ENCODE measurements around the gene CFAP299.

The CFAP299 gene

GRCh38 chr4:80839281-80839680, 503.8 kb downstream of the CFAP299 start:
- DNase-seq (ENCODE audit: low spot score) = no peak

- no peak for DNase-seq (ENCODE audit: low spot score)
These were observed 504.3 kb downstream of the CFAP299 start for GRCh38 chr4:80839792-80840191.

GRCh38 chr4:80840396-80840795, 504.9 kb downstream of the CFAP299 start:
- DNase-seq (ENCODE audit: low spot score) = no peak

DNA sequence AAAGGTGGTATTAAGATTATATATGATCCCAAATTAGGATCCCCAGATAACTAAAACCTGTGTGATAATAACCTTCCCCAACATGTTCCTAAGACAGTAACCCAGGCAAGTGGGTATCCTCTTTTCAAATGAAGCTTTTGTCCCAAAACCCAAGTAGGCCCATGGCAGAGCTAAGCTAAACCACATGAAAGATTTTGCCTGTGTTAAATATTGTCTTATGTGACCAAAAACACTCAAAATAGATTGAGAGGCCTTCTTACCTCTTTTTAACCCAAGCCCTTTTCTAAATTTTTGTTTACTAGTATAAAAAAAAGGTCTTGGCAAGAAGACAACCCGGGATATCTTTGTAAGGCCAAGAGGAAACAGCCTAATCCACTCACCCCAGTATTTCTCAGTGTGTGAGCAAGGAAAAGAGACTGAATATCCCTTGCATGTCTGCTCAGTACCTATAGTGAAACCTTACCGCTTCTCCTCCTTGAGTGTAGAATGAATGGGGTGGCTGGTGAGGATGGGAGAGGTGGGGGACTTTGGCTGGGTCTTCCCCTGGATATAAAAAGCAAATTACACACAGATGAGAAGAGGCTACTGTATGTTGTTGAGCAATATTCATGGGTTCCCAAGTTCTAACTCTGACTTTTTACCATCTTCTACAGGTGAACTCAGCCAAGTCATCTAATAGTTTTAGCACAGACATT, 506.2 kb downstream of the CFAP299 start:
- DNase-seq (ENCODE audit: low spot score) = no peak

GRCh38 chr4:80846210-80846609, 510.7 kb downstream of the CFAP299 start:
- DNase-seq (ENCODE audit: low spot score) = no peak

DNA sequence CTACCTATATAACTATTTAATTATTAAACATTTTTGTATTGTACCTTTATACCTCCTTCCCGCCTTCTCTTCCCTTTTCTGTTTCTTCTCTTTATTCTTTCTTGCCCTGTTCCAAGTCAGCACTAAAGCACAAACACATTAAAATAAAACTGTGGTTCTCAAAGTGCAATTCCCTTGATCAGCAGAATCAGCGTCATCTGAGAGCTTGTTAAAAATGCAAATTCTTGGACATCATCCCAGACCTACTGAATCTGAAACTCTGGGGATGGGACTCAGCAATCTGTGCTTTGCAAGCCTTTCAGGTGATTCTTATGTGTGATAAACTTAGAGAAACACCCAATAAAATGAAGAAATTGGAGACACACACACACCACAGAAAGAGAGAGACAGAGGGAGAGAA, 516.5 kb downstream of the CFAP299 start:
- DNase-seq (ENCODE audit: low spot score) = no peak

GRCh38 chr4:80873571-80873970, 538.0 kb downstream of the CFAP299 start:
- DNase-seq (ENCODE audit: low spot score) = no peak

GRCh38 chr4:80874979-80875378, 539.4 kb downstream of the CFAP299 start:
- DNase-seq (ENCODE audit: low spot score) = no peak

- no peak for DNase-seq (ENCODE audit: low spot score)
These were observed 540.1 kb downstream of the CFAP299 start for GRCh38 chr4:80875642-80876041.

DNA sequence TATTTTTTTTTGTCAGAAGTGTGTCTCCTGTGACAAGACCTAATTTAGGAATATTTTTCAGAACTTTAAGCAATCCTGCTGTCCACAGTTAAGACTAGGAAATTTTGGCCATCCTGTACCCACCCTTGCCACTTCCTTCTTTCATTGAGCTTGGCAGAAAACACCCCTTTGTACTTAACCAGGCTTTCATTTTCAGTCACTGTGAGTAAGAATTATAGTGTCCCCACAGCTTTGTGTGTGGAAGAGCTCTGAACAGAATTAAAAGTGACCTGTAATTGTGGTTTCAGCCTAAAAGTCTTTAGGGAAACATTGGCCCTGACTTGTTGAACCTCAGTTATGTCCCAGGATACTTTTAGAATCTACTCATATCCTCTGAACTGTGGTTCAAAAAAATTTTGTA, 541.3 kb downstream of the CFAP299 start:
- no peak for DNase-seq (ENCODE audit: low spot score)

DNA sequence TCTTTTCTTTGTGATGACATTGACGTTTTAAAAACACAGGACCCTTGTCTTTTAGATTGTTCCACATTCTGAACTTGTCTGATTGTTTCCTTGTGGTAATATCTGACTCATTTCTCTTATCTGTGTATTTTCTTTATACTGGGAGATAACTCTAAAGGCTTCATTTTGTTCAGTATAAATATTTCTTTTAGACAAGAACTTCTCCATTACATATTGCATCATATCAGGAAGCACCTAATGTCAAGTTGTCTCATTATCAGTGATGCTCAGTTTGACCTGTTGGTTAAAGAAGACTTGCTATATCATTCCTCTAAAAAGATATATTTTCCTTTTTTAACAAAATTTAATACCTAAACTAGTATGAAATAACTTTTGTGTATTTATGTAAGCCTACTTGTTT, 542.7 kb downstream of the CFAP299 start:
- no peak for DNase-seq (ENCODE audit: low spot score)

DNA sequence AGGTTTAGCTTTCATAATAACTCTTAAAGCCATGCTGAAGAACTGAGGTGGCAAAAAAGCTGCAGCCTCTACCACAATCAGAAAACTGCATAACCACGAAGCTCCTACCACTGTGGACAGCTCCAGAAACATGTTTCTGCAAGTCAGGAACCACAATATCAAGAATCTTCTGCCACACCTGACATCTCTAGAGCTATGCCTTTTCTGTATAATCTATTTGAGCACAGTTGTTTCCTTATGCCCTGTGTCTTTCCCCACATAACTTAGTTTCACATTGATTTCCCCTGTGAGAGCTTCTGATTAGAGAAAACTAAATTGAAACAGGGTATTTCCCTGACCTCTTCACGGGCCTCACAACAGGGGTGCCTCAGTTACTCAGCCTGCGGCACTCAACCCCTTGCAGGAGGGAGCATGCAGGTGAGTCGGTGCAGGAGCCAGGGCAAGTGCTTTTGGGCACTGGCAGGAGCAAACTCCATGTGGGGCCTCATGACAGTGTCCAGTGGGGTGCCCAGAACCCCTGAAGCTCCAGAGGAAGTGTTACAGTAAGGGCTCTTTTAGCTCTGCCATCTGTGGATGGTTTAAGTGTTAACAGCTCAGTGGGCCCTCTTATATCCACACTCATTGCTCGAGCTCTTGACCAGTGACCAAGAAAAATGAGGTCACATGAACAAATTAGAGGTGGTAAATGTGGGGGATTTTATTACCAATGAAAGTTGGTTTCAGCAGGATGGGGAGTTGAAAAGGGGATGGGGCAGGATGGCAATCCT, 562.2 kb downstream of the CFAP299 start:
- DNase-seq (ENCODE audit: low spot score) = no peak

DNA sequence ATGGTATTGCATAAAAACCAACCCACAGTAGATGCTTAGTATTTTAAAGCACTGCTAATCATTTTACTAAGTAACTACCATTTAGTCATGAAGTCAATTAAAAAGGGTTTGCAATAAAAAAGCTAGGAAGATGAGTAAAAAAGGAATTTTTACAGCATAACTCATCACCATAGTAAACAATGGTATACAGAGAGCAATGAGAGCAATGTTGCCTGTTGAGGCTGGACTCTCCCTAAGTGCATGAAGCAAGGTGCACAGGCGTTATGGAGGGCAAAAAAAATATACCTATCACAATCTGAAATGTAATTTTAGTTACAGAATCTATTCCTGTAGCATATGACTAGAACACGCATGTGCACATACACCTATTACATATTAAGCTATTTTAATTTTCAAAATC, 565.4 kb downstream of the CFAP299 start:
- no peak for DNase-seq (ENCODE audit: low spot score)

GRCh38 chr4:80903020-80903419, 567.5 kb downstream of the CFAP299 start:
- DNase-seq (ENCODE audit: low spot score) = no peak

DNA sequence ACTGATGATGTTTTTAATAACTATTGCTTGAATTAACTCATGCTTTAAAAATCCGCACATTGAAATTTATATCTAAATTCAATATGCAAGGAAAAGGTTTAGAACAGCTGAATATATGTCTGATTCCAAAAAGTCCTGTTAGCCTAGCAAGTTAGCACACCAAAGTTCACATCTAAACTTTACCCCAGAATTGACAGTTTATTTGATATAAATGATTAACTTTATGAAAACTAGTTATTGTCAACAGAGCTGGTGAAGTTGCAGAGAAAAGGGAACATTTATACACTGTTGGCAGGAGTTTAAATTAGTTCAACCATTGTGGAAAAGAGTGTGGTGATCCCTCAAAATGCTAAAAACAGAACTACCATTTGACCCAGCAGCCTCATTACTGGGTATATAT, 574.4 kb downstream of the CFAP299 start:
- no peak for DNase-seq (ENCODE audit: low spot score)

DNA sequence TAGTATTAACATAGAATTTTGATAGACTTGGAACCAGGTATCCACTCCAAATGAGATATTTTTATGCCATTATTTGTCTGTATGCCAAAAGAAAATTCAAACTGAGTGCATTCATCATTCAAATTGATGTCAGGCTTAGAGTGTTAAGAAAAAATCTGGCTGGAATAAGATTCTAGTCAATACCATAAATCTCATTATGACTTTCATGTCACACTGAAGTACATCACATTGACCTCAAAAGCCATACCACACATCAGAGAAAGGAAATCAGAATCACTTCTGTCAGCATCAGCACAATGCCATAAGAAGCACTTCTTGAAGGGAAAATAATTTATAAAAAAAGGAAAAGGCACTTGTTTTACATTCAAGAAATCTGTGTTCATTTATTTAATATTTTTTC, 575.9 kb downstream of the CFAP299 start:
- DNase-seq (ENCODE audit: low spot score) = no peak

GRCh38 chr4:80912350-80912749, 576.8 kb downstream of the CFAP299 start:
- no peak for DNase-seq (ENCODE audit: low spot score)

DNA sequence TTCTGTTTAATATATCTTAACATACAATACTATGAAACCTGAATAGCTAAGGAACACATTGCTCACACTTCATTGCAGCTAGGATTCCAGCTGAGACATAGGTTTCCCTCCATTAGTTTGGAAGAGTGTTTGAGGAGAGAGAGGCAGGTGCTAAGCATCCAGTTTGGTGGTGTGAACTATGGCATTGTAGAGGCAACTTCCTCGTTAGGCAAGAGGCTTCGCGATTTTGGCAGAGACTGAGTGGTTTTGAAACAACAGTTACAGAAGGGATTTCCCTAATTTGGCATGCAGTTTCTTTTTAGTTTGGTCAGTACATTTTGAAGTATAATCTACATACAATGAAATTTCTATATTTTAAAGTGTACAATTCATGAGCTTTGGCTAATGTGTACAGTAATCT, 577.9 kb downstream of the CFAP299 start:
- DNase-seq (ENCODE audit: low spot score) = no peak

- no peak for DNase-seq (ENCODE audit: low spot score)
These were observed 581.2 kb downstream of the CFAP299 start for GRCh38 chr4:80916770-80917169.

GRCh38 chr4:80918004-80918403, 582.5 kb downstream of the CFAP299 start:
- no peak for DNase-seq (ENCODE audit: low spot score)

DNA sequence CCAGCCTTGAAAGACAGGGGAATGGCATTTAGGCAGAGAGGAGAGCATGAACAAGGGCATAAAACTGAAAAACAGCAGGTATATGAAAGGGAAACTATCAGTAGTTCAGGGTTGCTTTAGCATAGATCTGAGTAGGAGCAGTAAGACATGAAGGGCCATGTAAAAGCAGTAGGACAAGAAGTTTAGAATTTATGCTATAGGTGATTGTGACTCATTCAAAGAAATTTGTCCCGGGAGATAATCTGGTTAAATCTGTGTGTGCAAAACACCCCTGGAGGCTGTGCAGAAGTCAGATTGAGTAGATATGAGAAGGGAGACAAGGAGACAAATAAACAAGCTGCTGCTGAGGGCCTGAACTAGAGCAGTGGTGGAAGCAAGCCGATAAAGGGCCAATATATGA, 585.9 kb downstream of the CFAP299 start:
- DNase-seq (ENCODE audit: low spot score) = no peak

GRCh38 chr4:80922941-80923340, 587.4 kb downstream of the CFAP299 start:
- DNase-seq (ENCODE audit: low spot score) = no peak

DNA sequence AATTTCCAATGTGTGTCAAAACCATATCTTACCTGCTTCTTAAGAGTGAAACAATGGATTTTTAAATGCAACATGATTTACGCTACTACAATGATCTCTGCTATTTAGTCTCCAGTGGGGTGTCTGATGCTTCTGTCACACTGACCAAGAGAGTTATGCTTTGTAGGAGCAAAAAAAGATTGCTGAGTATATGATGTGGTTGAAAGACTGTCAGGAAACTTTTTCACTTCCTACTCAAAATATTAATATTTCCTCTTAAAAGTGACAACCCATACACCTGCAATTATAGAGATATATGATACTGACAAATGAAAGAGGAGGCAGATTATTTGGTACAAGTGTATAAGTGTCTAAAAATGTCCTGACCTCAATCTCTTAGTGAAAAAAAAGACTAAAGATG, 589.8 kb downstream of the CFAP299 start:
- no peak for DNase-seq (ENCODE audit: low spot score)

DNA sequence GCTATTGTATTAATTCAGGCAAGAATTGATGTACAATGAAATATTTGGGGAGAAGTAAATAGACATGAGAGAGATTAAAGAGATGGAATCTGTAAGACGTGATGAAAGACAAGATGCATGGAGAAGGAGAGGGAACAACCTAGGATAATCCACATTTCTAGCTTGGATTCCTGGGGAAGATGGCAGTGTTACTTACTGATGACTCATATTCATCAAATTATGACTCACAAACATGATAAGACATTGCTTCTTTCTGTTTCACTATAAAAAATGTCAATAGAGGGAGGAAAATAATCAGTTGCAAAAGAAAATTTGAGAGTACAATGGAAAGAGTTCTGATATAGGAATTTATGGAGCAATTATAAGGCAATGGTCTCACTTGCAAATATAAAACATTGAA, 590.9 kb downstream of the CFAP299 start:
- no peak for DNase-seq (ENCODE audit: low spot score)

All from hematopoietic multipotent progenitor cell treated with erythropoietin and hydrocortisone succinate and interleukin-3 and kit ligand, for 15 days (in vitro differentiated cells).